Stimulated activated CD4-positive, alpha-beta T cell treated with anti-CD3 and anti-CD28 coated beads, Interleukin-1b, Interleukin-23, amount 100 ng/mL, for 24 hours (primary cell): ENCODE measurements around the gene ADCK1.
A peak's percentile ranks its signal among the peaks of the same experiment; 100 is the strongest.
"Not testable (repeated sequence)": the region's sequence is repeated elsewhere in the genome, so short reads cannot be mapped to it uniquely, and the experiment has no call there.

ENCODE experiments used
- DNase-seq, 4 experiments: peaks; one replicate each; pipeline ENCODE4 v3.0.0-alpha.2; 2020; ENCODE audit warnings: low read depth in 4 of 4, low spot score in 1 of 4

The ADCK1 gene

GRCh38 chr14:77809011-77809410 is 9.1 kb downstream of the ADCK1 start:
- no peak for DNase-seq

- no peak for DNase-seq
Observed at GRCh38 chr14:77812028-77812427, 12.1 kb downstream of the ADCK1 start.

GRCh38 chr14:77812682-77813081 is 12.8 kb downstream of the ADCK1 start:
- DNase-seq: not testable (repeated sequence)

- DNase-seq: no peak
Observed at GRCh38 chr14:77822307-77822706, 22.4 kb downstream of the ADCK1 start.

GRCh38 chr14:77822741-77823140 is 22.8 kb downstream of the ADCK1 start:
- no peak for DNase-seq

GRCh38 chr14:77823378-77823777 is 23.5 kb downstream of the ADCK1 start:
- no peak for DNase-seq

GRCh38 chr14:77825895-77826519 is 26.1 kb downstream of the ADCK1 start:
- no peak for DNase-seq

- DNase-seq: no peak
Observed at GRCh38 chr14:77830692-77831091, 30.8 kb downstream of the ADCK1 start.

- no peak for DNase-seq
Observed at GRCh38 chr14:77832297-77832696, 32.4 kb downstream of the ADCK1 start.

- no peak for DNase-seq
Observed at GRCh38 chr14:77837926-77838325, 38.0 kb downstream of the ADCK1 start.

GRCh38 chr14:77838831-77839511 is 39.1 kb downstream of the ADCK1 start:
- no peak for DNase-seq

- DNase-seq: no peak
Observed at GRCh38 chr14:77843195-77843594, 43.3 kb downstream of the ADCK1 start.

- DNase-seq: no peak
Observed at GRCh38 chr14:77843651-77844050, 43.7 kb downstream of the ADCK1 start.

GRCh38 chr14:77844802-77845201 is 44.9 kb downstream of the ADCK1 start:
- no peak for DNase-seq

- DNase-seq: no peak
Observed at GRCh38 chr14:77848031-77848430, 48.1 kb downstream of the ADCK1 start.

- DNase-seq: no peak
Observed at GRCh38 chr14:77849711-77850110, 49.8 kb downstream of the ADCK1 start.

GRCh38 chr14:77853919-77854318 is 54.0 kb downstream of the ADCK1 start:
- no peak for DNase-seq

GRCh38 chr14:77856941-77857340 is 57.0 kb downstream of the ADCK1 start:
- DNase-seq: no peak

- no peak for DNase-seq
Observed at GRCh38 chr14:77859934-77860570, 60.1 kb downstream of the ADCK1 start.

GRCh38 chr14:77861201-77861600 is 61.3 kb downstream of the ADCK1 start:
- DNase-seq: no peak

GRCh38 chr14:77862154-77862786 is 62.4 kb downstream of the ADCK1 start:
- DNase-seq: peak; percentile 56 to 67 (median 60)

- DNase-seq: no peak
Observed at GRCh38 chr14:77864085-77864484, 64.2 kb downstream of the ADCK1 start.
